ENCODE measurements around the gene DUSP2.

Gene DUSP2

GRCh38 chr2:96123290-96123689, 21.9 kb downstream of the DUSP2 start:
- H3F3A ChIP-seq (ENCODE audit: insufficient read depth, low read length) = no peaks in the 10 kb centered on the region
- no peaks in the 10 kb centered on the region for H4K20me1 ChIP-seq (ENCODE audit: insufficient read depth, low read length)
- no peak overlapping the region for H2AFZ ChIP-seq (ENCODE audit: low read length)
- H3K4me3 ChIP-seq (ENCODE audit: low read depth, low read length, poor library complexity, severe bottlenecking) = no peak overlapping the region
- H3K4me2 ChIP-seq (ENCODE audit: low read length) = no peak overlapping the region
- peaks cover 14% of the 10 kb centered on the region for H3K27me3 ChIP-seq (ENCODE audit: insufficient read depth, low read length)
- H3K9ac ChIP-seq (ENCODE audit: low read length) = no peak overlapping the region
- no peaks in the 10 kb centered on the region for H3K9me2 ChIP-seq (ENCODE audit: low read depth, low read length)
- H3K36me3 ChIP-seq (ENCODE audit: insufficient read depth, low read length) = no peaks in the 10 kb centered on the region
- no peaks in the 10 kb centered on the region for H3K4me1 ChIP-seq (ENCODE audit: insufficient read depth, low read length, severe bottlenecking)
- TF ChIP-seq CTCF (IDR thresholded peaks at IDR 0.05; ENCODE audit: low read length) = no peak
- no peaks in the 10 kb centered on the region for H3K79me2 ChIP-seq (ENCODE audit: insufficient read depth, low read length)
- no peaks in the 10 kb centered on the region for H3K9me3 ChIP-seq (ENCODE audit: low read length)
- H3K27ac ChIP-seq (ENCODE audit: low read depth, low read length, poor library complexity, severe bottlenecking) = no peak overlapping the region

DNA sequence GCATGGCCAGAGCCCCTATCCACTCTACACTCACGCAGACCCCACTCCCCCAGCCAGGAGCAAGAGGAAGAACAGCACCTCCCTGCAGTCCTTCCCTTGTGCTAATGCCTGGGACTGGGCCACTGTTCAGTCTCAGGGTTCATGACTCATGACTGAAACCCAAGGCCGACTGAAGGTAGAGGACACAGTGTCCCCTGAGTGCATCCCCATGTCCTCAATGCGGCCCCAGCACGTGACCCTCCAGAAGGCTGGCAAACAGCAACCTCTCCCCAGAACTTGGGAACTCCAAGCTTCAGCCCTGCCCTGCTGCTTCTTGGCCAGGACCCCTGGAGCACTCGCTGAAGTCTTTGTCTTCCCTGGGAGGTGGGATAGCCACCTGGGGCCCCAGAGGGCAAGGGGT, 22.8 kb downstream of the DUSP2 start:
- H3K36me3 ChIP-seq (ENCODE audit: insufficient read depth, low read length) = no peaks in the 10 kb centered on the region
- H3K27ac ChIP-seq (ENCODE audit: low read depth, low read length, poor library complexity, severe bottlenecking) = no peak overlapping the region
- no peaks in the 10 kb centered on the region for H3K9me2 ChIP-seq (ENCODE audit: low read depth, low read length)
- no peak overlapping the region for H3K9ac ChIP-seq (ENCODE audit: low read length)
- H3K4me3 ChIP-seq (ENCODE audit: low read depth, low read length, poor library complexity, severe bottlenecking) = no peak overlapping the region
- peaks cover 5% of the 10 kb centered on the region for H3K4me1 ChIP-seq (ENCODE audit: insufficient read depth, low read length, severe bottlenecking)
- peaks cover 17% of the 10 kb centered on the region for H3K27me3 ChIP-seq (ENCODE audit: insufficient read depth, low read length)
- H3K9me3 ChIP-seq (ENCODE audit: low read length) = no peaks in the 10 kb centered on the region
- H3K79me2 ChIP-seq (ENCODE audit: insufficient read depth, low read length) = no peaks in the 10 kb centered on the region
- H2AFZ ChIP-seq (ENCODE audit: low read length) = no peak overlapping the region
- no peak overlapping the region for H3K4me2 ChIP-seq (ENCODE audit: low read length)
- TF ChIP-seq EZH2 (IDR thresholded peaks at IDR 0.05; ENCODE audit: borderline replicate concordance, low read length) (no peak), CTCF (IDR thresholded peaks at IDR 0.05; ENCODE audit: low read length) (no peak)
- no peaks in the 10 kb centered on the region for H3F3A ChIP-seq (ENCODE audit: insufficient read depth, low read length)
- no peaks in the 10 kb centered on the region for H4K20me1 ChIP-seq (ENCODE audit: insufficient read depth, low read length)

DNA sequence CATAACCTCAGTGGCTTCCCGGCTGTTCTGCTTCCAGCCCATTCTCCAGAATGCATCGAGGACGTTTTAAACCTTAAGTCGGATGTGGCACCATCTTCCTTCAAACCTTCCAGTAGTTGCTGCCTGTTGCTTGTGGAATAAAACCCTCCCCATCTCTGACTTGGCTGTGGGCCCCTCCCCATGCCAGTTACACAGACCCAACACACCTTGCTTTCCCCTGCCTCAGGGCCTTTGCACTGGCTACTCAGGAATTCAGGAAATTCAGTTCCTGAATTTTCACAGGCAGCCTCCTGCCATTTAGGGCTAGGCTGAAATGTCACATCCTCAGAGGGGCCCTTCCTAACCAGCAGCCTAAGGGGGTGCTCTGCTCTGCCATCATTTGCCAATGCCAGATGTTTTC, 23.8 kb downstream of the DUSP2 start:
- no peak overlapping the region for H2AFZ ChIP-seq (ENCODE audit: low read length)
- H3K9me2 ChIP-seq (ENCODE audit: low read depth, low read length) = no peaks in the 10 kb centered on the region
- H3K27ac ChIP-seq (ENCODE audit: low read depth, low read length, poor library complexity, severe bottlenecking) = no peak overlapping the region
- H3K9ac ChIP-seq (ENCODE audit: low read length) = no peak overlapping the region
- H3K79me2 ChIP-seq (ENCODE audit: insufficient read depth, low read length) = no peaks in the 10 kb centered on the region
- H3K9me3 ChIP-seq (ENCODE audit: low read length) = no peaks in the 10 kb centered on the region
- H3K4me2 ChIP-seq (ENCODE audit: low read length) = no peak overlapping the region
- H3K27me3 ChIP-seq (ENCODE audit: insufficient read depth, low read length) = peaks cover 17% of the 10 kb centered on the region
- no peaks in the 10 kb centered on the region for H4K20me1 ChIP-seq (ENCODE audit: insufficient read depth, low read length)
- peaks cover 8% of the 10 kb centered on the region for H3K4me1 ChIP-seq (ENCODE audit: insufficient read depth, low read length, severe bottlenecking)
- no peak for TF ChIP-seq CTCF (IDR thresholded peaks at IDR 0.05; ENCODE audit: low read length)
- TF ChIP-seq EZH2 (IDR thresholded peaks at IDR 0.05; ENCODE audit: borderline replicate concordance, low read length) = no peak
- no peaks in the 10 kb centered on the region for H3K36me3 ChIP-seq (ENCODE audit: insufficient read depth, low read length)
- no peaks in the 10 kb centered on the region for H3F3A ChIP-seq (ENCODE audit: insufficient read depth, low read length)
- no peak overlapping the region for H3K4me3 ChIP-seq (ENCODE audit: low read depth, low read length, poor library complexity, severe bottlenecking)

All from OCI-LY1 (cell line).